Measurements from ENCODE around the gene LARP7.

The LARP7 gene

DNA sequence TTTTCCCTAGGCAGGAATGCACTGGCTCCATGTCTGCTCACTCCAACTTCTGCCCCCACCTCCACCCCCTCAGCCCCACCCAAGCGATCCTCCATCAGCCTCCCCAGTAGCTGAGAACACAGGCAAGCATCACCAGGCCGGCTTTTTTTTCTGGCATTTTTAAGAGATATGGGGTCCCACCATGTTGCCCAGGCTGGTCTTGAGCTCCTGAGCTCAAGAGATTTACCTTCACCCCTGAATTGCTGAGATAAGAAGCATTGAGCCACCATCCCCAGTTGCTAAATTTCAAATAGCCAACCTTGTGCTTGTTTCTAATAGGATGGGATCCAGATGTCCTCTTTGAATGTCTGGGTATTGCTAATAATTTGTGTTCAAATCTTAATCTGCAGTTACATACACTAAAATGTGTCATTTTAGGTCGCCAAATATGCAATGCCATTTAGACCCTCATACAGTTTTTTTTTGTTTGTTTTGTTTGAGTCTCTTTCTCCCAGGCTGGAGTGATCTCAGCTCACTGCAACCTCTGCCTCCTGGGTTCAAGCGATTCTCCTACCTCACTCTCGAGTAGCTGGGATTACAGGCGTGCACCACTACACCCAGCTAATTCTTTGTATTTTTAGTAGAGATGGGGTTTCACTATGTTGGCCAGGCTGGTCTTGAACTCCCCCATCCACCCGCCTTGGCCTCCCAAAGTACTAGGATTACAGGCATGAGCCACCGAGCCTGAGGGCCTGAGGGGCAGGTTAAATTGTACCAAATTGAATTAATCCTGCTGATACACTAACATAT, 8.8 kb downstream of the LARP7 start:
- TF ChIP-seq, protein P1, sequence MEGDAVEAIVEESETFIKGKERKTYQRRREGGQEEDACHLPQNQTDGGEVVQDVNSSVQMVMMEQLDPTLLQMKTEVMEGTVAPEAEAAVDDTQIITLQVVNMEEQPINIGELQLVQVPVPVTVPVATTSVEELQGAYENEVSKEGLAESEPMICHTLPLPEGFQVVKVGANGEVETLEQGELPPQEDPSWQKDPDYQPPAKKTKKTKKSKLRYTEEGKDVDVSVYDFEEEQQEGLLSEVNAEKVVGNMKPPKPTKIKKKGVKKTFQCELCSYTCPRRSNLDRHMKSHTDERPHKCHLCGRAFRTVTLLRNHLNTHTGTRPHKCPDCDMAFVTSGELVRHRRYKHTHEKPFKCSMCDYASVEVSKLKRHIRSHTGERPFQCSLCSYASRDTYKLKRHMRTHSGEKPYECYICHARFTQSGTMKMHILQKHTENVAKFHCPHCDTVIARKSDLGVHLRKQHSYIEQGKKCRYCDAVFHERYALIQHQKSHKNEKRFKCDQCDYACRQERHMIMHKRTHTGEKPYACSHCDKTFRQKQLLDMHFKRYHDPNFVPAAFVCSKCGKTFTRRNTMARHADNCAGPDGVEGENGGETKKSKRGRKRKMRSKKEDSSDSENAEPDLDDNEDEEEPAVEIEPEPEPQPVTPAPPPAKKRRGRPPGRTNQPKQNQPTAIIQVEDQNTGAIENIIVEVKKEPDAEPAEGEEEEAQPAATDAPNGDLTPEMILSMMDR (IDR thresholded peaks at IDR 0.05; ENCODE audit: borderline replicate concordance, control extremely low read depth, extremely low read depth, insufficient read depth, missing control alignments) = no peak
- in situ Hi-C loops (cut with MboI; ENCODE audit: low sequenced_read_pairs, unreplicated experiment) = loop anchor here (25.0 kb wide), 1 partner anchor 292 kb away; no protein-coding TSS in a partner anchor
- no peak for DNase-seq (ENCODE audit: low spot score)

DNA sequence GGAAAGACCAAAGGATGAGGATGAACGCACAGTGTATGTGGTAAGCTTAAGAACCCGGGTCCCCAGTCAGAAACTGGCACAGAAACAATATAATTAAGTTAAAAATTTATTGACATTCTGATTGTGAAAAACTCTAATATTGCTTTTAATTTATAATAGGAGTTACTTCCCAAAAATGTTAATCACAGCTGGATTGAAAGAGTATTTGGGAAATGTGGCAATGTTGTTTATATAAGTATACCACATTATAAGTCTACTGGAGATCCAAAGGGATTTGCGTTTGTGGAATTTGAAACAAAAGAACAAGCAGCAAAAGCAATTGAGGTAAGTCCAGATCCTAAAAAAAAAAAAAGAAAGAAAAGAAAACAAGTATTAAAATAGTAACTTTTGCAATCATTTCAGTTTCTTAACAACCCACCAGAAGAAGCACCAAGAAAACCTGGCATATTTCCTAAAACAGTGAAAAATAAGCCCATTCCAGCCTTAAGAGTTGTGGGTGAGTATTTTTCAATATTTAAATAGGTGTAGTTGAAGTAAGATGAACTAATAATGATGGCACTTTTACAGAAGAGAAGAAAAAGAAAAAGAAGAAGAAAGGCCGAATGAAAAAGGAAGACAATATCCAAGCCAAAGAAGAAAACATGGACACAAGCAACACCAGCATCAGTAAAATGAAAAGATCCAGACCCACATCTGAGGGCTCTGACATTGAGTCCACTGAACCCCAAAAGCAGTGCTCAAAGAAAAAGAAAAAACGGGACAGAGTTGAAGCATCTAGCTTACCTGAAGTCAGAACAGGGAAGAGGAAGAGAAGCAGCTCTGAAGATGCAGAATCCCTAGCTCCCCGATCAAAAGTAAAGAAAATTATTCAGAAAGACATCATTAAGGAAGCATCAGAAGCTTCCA, 9.9 kb downstream of the LARP7 start:
- DNase-seq (ENCODE audit: low spot score) = no peak
- TF ChIP-seq, protein P1 (IDR thresholded peaks at IDR 0.05; ENCODE audit: borderline replicate concordance, control extremely low read depth, extremely low read depth, insufficient read depth, missing control alignments) = no peak
- in situ Hi-C loops (cut with MboI; ENCODE audit: low sequenced_read_pairs, unreplicated experiment) = loop anchor here (25.0 kb wide), 1 partner anchor 290 kb away; no protein-coding TSS in a partner anchor

DNA sequence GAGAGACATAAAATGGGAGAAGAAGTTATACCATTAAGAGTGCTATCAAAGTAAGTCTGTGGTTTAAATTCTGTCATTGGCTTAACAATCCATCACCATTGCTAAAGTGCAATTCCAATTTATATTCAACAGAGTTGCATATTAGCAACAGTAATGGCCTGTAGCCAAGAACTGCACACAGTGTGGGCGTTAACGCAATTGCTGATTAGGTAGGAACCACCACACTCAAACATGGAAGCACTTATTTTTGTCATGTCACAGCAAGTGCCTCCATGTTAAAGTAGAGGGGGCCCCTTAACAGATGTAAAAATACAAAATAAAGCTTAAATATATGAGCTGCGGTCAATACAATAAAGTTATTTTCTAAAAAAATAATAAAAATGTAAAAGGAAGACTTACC, 10.8 kb downstream of the LARP7 start:
- in situ Hi-C loops (cut with MboI; ENCODE audit: low sequenced_read_pairs, unreplicated experiment) = loop anchor here (25.0 kb wide), 1 partner anchor 290 kb away; no protein-coding TSS in a partner anchor
- TF ChIP-seq, protein P1 (IDR thresholded peaks at IDR 0.05; ENCODE audit: borderline replicate concordance, control extremely low read depth, extremely low read depth, insufficient read depth, missing control alignments) = no peak
- DNase-seq (ENCODE audit: low spot score) = no peak

DNA sequence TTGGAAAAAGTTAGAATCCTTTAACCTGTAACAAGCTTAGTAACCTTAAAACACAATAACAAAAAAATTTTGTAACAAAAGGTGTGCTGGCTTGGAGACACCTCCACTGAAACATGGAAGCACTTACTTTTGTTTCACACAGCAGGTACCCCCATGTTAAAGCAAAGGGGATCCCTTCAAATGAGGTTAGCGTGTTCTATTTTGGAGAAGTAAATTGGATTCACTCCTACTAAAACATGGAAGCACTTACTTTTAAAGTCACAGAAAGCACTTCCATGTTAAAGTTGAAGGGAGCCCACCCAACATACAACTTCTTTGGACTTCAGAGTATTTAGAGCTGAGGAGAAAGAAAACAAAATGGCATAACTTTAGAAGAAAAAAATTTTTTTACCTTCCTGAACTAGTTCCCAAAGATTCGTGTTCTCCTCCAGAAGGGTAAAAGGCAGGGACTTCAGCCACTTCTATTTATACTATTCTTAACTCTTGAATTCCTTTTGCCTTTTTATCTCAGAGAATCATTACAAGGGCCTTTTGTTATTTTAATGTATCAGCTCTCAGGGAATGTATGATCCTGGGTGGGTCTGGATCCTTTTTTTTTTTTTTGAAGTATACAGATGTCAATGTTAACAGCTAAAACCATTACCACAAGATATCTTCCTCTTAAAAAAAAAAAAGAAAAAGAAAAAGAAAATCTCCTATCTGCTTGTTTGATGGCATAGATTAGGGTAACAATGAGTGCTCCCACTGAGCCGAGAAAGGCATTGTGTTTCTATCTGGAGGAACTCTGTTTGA, 11.5 kb downstream of the LARP7 start:
- in situ Hi-C loops (cut with MboI; ENCODE audit: low sequenced_read_pairs, unreplicated experiment) = loop anchor here (25.0 kb wide), 1 partner anchor 289 kb away; no protein-coding TSS in a partner anchor
- TF ChIP-seq, protein P1 (IDR thresholded peaks at IDR 0.05; ENCODE audit: borderline replicate concordance, control extremely low read depth, extremely low read depth, insufficient read depth, missing control alignments) = no peak
- no peak for DNase-seq (ENCODE audit: low spot score)

DNA sequence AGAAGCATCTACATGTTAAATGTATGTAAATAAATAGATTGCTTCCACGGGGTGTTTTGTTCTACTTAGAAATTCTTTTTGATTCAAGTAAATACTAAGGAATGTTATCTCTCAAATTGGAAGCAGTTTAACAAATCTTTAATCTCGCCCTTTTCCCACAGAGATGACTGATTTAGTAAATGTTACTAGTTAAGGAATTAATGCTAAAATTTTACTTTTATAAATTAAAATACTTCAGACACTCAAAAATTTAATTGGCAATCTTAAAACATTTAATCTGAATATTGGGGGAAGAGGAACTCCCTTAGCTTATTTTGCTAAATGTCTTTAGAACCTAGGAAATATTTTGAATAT, 12.1 kb downstream of the LARP7 start:
- DNase-seq (ENCODE audit: low spot score) = no peak
- TF ChIP-seq, protein P1 (IDR thresholded peaks at IDR 0.05; ENCODE audit: borderline replicate concordance, control extremely low read depth, extremely low read depth, insufficient read depth, missing control alignments) = no peak
- in situ Hi-C loops (cut with MboI; ENCODE audit: low sequenced_read_pairs, unreplicated experiment) = loop anchor here (25.0 kb wide), 1 partner anchor 288 kb away; no protein-coding TSS in a partner anchor

DNA sequence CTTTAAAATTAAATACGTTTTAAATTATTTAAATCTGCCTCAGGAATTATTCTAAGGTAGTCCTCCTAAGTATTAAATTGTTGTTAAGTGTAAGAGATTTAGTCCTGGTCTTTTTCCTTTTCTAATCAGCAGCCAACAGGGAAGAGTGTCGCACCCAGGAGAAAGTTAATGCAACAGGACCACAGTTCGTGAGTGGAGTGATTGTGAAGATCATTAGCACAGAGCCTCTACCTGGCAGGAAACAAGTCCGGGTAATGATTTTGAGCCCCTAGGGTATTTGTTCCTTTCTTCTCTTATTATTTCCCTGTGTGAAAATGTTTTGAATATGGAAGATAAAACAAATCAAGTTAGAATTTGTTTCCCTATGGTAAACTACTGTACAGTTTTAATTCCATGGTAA, 13.4 kb downstream of the LARP7 start:
- DNase-seq (ENCODE audit: low spot score) = no peak
- in situ Hi-C loops (cut with MboI; ENCODE audit: low sequenced_read_pairs, unreplicated experiment) = no loop called here
- TF ChIP-seq, protein P1 (IDR thresholded peaks at IDR 0.05; ENCODE audit: borderline replicate concordance, control extremely low read depth, extremely low read depth, insufficient read depth, missing control alignments) = no peak

Measured in GM13976 (cell line).